Retina (tissue), 1 donor: ENCODE data around the gene AP4S1.
"Not testable (repeated sequence)": the region's sequence is repeated elsewhere in the genome, so short reads cannot be mapped to it uniquely, and the experiment has no call there.

Experiments used
- DNase-seq: peaks from one replicate; pipeline ENCODE4 v3.0.0-alpha.2; 2016

Gene AP4S1

DNA sequence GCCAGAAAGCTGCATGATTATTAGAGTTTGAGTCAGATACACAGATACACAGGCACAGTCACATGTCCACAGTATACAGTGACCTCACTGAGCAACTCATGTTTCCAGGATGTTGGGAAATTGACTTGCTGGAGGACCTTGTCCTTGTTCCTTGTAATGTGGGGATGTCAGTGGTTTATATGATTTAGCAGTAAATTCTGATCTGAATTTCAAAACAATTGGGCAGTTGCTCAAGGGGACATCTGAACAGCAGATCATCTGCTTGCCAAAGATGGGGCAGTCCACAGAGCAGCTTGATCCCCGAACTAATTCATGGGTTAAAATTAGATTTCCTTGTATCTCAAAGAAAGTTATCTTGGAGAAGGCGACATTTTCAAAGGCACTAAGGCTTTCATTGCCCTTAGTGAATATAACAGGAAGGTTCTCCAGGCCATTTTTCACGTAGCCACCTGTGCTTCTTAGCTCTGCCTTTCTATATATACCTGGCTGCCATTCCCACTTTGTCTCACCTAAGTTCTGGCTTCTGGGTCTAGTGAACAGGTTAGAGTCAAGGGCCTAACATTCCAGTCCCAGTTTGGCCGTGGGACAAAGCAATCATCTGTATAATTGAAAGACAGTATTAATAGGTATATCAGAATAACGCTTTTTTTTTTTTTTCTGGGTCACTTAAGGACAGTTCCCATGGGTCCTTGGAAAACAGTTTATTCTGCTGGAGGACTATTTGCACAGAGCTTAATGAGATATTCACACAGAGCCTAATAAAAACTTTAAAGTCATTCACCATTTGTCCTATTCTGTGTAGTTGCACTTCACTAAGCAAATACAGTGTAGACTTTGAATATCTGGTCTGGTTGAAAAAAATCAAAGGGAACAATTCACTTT is 65.7 kb downstream of the AP4S1 start:
- DNase-seq = no peak

DNA sequence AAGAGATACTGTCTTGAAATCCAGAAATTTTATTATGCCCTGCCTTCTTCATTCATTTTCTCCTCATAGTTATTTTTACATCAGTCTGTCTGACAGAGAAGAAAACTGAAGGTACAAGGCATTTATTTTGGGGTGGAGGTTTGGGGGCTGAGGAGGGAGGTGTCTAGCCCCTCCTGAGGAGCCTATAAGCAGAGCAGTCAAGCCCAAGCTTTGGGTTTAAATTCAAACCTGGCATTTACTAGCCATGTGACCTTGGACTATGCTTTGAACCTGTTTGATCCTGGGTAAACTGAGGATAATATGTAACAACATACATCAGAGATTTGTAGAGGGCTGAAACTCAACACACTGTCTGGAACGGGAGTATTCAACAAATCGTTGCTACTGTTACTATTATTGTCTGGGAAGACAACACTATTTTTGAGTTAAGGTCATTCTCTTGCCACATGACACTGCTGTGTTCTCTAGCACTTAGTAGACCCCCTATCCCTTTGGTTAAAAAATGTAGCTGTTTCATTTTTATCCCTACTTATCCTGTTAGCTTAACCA is 66.8 kb downstream of the AP4S1 start:
- DNase-seq = no peak

DNA sequence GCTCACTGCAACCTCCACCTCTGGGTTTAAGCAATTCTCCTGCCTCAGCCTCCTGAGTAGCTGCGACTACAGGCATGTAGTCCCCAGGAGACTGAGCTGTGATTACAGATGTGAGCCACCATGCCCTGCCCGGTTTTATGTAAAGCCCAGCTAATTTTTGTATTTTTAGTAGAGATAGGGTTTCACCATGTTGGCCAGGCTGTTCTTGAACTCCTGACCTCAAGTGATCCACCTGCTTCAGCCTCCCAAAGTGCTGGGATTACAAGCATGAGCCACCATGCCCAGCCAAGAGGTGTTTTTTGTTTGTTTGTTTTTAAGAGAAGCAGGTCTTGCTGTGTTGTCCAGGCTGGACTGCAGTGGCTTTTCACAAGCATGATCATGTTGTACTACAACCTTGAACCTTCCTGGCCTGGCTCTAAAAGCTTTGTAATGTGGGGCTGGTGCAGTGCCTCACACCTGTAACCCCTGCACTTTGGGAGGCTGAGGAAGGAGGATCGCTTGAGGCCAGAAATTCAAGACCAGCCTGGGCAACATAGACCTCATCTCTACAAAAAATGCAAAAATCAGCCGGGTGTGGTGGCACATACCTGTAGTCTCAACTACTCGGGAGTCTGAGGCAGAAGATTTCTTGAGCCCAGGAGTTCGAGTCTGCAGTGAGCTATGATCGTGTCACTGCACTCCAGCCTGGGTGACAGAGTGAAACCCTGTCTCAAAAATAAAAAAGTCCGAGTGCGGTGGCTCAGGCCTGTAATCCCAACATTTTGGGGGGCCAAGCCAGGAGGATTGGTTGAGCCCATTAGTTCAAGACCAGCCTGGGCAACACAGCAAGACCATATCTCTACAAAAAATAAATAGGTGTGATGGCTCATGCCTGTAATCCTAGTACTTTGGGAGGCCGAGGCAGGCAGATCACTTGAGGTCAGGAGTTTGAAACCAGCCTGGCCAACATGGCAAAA is 68.7 kb downstream of the AP4S1 start:
- DNase-seq = not testable (repeated sequence)

DNA sequence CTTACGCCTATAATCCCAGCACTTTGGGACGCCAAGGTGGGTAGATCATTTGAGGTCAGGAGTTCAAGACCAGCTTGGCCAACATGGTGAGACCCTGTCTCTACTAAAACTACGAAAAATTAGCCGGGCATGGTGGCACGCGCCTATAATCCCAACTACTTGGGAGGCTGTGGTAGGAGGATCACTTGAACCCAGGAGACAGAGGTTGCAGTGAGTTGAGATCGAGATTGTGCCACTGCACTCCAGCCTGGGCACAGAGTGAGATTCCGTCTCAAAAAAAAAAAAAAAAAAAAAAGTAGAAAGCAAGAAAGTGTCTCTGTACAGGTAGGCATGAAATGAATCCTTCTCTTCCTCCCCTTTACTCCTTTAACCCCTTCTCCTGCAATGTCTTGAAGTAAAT is 70.4 kb downstream of the AP4S1 start:
- not testable (repeated sequence) for DNase-seq

DNA sequence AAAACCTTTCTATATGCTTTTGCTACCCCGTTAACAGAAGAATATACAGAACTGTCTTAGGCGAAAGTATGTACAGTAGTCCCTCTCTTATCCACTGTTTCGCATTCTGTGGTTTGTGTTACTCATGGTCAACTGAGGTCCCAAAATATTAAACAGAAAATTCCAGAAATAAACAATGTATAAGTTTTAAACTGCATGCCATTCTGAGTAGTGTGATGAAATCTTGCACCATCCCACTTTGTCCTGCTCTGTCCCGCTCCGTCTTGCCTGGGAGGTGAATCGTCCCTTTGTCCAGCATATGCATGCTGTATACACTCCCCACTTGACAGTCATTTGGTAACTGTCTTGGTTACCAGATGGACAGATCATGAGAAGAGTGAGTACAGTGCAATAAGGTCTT is 70.8 kb downstream of the AP4S1 start:
- DNase-seq = no peak

DNA sequence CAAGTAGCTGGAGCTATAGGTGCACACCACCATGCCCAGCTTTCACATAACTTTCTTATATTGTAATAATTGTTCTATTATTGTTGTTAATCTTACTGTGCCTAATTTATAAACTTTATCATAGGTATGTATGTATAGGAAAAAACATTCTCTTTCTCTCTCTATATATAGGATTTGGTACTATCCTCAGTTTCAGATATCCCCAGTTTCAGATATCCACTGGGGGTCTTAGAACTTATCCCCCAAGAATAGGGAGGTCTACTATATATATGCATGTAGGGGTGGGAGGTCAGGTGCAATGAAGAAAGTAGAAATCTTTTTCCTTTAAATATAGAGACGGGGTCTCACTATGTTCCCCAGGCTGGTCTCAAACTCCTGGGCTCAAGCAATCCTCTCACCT is 71.6 kb downstream of the AP4S1 start:
- no peak for DNase-seq

DNA sequence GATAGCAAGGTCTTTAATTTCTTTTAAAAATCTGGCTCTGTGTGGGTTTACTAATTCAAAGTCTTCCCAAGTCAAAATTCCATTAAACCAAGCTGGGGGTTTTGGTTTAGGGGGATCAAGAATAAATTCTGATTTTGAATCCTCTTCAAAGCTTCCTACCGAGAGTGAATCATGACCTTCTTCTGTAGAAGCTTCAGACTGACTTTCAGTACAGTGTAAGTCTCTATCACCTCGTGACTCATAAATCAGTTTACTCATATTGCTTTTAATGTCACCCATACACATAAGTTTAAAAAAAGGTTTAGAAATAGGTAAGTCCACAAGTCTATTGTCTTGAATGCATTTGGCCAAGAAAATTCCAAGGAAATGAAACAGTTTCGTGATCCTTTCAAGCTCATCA is 81.3 kb downstream of the AP4S1 start:
- DNase-seq = no peak

DNA sequence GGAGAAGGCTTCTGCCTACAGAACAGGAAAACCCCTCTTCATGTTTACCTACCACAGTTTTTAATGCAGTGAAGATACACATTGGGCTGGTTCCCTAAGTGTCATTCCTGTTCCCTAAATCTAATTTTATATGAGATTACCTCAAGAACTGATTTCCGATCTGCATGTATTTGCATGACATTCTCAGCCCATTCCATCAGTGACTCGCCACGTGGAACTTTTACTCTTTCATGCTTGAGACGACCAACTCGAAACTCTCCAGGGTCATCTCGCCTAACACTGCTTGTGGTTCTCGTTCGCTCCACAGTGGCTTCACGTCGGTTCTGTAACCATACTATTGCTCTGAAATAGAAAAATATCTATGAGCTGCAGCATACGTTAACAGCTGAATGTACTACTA is 83.8 kb downstream of the AP4S1 start:
- no peak for DNase-seq

DNA sequence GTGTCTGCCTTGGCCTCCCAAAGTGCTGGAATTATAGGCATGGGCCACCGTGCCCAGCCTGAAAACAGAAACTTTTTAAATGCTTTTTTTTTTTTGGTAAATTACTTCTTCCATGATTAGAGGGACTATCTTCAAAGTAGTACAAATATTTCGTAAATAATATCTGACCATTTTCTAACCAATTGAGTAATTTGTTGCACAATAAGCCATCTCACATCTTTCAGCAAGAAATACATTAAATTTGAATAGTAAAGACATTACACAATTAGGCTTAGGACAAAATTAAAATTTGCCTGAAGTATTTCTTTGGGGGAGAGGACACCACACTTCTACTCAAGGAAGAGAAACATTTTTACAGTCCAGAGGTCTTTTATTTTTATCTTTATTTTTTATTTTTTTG is 85.4 kb downstream of the AP4S1 start:
- no peak for DNase-seq

DNA sequence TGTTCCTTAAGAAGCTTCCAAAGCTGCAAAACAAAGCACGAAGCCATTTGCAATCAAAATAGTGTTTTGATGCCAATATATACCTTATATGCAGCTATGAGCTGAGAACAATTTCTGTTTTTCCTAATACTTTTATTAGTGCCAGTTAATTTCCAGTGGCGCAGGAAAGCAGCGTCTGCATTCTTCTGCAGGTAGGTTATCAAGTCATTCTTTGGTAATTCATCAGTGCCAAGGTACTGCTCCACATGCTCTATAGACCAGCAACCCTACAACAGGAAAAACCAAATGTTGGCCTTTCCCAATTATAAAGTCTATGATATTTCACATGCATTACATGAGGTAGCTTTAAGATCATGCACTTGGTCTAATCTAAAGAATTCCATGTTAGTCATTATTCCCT is 88.3 kb downstream of the AP4S1 start:
- no peak for DNase-seq

DNA sequence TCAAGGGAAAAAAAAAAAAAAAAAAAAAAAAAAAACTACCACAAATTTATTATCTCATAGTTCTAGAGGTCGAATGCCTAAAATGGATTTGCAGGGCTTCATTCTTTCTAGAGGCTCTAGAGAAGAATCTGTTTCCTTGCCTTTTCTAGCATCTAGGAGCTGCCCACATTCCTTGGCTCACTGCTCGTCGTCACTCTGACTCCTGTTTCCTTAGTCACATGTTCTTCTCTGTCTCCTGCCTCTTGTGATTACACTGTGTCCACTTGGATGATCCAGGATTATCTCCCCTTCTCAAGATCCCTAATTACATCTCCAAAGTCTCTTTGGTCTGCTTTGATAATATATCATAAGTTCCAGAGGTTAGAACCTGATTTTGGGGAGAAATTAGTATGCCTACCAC is 93.4 kb downstream of the AP4S1 start:
- DNase-seq = no peak

DNA sequence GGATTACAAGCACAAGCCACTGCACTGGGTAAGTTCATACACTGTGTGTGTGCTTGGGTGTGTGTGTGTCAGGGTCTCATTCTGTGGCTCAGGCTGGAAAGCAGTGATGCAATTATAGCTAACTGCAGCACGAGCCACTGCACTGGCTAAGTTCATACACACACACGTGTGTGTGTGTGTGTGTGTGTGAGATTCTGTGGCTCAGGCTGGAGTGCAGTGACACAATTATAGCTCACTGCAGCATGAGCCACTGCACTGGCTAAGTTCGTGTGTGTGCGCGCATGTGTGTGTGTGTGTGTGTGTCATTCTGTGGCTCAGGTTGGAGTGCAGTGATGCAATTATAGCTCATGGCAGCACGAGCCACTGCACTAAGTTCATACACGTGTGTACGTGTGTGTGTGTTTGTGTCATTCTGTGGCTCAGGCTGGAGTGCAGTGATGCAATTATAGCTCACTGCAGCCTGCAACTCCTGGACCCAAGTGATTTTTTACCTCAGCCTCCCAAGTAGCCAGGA is 96.7 kb downstream of the AP4S1 start:
- DNase-seq = no peak

DNA sequence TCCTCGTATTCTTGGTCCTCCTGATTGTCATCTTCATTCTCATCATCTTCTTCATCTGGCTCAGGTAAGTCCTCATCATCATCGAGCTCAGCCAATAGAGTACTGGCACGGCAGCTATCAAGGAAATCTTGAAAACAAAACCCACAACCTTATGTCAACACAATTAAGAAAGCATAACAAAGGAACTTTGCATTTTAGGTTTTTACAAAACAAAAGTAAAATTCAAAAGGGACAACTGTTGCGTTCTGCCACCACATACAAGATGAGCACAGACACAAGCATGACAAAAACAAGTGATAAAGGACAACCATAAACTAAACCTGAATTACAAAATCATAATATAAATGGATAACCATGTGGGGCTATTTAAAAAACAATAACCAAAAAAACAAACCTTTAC is 97.5 kb downstream of the AP4S1 start:
- DNase-seq = no peak

DNA sequence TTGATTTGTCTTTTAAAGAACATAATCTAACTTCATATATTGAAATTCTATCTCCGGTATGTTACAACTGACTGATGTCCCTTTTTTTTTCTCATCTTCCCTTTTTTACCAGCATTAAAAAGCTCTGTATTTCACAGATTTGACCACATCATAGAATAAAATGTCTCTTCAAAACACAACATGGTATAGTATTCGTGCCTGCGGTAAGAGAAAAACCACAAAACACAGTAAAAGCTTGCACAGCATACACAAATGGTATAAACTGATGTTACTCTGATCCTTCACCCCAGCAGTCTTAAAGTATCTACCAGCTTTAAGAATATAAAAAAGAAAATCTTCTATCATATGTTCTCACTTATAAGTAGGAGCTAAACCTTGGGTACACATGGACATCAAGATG is 98.7 kb downstream of the AP4S1 start:
- no peak for DNase-seq

DNA sequence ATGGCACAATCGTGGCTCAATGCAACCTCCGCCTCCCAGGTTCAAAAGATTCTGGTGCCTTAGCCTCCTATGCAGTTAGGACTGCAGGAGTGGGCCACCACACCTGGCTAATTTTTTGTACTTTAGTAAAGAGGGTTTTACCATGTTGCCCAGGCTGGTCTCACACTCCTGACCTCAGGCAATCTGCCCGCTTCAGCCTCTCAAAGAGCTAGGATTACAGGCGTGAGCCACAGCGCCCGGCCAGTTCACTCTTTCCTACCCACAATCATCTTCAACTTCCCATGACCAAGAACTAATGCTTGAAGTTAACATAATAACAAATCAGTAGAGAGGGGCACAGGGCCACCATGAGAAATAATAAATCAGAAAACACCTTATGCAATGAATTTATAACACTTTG is 99.8 kb downstream of the AP4S1 start:
- DNase-seq = no peak

DNA sequence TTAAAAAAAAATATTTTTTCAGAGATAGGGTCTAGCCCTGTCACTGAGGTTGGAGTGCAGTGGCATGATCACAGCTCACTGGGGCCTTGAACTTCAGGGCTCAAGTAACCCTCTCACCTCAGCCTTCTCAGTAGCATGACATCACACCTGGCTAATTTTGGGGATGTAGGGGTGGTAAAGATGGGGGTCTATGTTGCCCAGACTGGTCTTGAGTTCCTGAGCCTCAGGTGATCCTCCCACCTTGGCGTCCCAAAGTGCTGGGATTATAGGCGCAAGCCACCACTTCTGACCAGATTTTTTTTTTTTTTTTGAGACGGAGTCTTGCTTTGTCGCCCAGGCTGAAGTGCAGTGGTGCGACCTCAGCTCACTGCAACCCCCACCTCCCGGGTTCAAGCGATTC is 101.2 kb downstream of the AP4S1 start:
- no peak for DNase-seq

DNA sequence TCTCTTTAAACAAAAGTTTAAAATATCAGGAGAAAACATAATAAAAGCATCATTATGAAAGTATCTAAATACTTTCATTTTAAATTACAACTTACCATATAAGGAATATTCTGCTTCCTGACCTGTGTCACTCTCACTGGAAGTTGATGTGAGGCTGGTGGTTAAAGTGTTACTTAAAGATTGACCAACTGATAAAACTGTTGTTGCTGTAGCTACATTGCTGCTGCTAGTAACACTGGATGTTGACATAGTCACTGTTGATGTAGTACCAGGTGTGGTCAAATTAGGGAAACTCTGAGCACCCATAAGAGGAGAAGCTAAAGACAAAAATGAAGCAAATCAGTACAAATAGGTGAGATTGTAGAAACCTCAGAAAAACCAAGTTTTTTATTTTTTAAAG is 102.2 kb downstream of the AP4S1 start:
- no peak for DNase-seq

DNA sequence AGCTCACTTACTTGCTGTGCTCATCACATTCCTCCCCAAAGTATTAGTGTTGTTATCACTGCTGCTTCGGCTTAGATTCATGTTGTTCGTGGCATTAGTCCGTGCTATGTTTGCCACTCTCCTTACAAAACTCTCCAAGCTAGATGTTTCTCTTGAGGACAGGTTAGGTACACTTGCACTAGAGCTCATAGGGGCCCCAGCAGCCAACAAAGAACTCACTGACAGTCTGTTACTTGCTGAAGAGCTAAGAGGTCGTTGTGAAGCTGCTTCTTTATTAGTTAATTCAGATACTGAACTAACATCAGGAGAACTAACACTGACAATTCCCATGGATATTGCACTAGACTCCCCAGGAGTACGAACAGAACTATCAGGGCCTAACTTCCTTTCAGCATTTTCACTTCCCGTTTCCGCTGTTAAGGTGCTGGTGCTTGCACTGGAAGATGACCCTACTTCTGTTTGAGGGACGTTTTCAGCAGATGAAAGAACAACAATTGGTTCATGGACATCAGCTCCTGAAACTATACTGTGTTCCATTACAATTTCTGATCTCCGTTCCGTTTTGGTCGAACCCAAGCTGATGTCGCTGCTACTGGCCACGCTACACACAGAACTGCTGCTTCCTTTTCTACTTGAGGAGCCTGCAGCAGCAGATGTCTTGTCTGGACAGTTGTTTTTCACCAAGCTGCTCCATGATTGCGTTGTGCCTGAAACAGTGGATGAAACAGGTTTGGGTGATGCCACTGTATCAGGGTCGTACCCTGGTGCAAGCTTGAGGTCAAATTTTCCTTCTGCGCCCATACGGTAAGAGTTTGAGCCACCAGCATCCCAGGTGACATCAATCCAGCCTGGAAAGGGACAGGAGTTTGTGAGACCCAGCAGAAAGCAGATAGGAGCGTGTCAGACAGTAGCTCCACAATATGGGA is 103.4 kb downstream of the AP4S1 start:
- no peak for DNase-seq

DNA sequence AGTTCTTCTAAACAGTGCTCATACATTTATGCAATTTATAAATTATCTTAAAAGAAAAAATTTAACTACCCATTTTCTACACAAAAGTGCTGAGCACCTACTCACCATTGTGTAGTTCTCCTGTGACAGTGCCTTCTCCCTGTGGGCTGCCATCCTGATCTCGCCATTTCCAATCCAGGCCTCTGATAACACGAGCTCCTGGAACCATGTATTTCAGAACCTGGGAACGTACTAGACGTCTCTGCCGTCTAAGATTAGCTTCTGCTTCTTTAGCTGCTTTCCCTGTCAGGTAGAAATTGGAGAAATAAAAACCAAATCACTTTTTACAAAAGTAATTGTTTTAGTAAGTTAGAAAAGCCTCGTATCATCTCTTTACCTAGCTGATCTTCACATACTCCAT is 107.7 kb downstream of the AP4S1 start:
- DNase-seq = no peak

DNA sequence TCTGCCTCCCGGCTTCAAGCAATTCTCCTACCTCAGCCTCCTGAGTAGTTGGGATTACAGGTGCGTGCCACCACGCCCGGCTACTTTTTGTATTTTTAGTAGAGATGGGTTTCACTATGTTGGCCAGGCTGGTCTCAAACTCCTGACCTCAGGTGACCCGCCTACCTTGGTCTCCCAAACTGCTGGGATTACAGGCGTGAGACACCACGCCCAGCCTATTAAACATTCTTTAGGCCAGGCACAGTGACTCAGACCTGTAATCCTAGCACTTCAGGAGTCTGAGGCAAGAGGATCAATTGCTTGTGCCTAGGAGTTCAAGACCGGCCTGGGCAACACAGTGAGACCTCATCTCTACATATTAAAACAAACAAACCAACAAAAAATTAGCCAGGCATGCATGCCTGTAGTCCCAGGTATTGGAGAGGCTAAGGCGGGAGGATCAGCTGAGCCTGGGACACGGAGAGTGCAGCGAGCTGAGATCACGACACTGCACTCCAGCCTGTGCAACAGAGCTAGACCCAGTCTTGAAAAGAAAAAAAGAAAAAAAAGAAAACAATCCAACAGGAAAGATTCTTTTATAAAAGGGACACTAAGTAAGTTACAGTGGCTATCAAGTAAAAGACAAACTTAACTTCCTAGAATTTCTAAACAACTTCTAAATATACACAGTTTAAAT is 111.9 kb downstream of the AP4S1 start:
- DNase-seq = no peak

DNA sequence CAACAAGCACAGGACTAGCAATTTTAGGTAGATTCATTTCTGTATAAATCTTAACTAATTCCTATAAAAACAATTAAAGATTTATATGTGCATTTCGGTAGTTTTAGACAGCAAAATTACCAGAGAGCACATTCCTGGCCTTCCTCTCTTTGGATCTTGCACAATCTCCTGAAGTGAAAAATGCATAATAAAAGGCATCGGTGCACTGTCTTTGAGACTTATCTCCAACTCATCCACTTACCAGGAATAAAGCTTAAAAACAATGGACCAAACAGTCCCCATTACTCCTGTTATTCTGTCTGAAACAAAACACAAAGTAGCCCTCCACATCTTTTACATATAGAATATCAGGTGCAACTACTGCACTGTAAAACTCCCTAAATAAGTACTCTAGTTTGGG is 112.9 kb downstream of the AP4S1 start:
- no peak for DNase-seq
